Prostate gland (tissue), 2 donors: Measurements from ENCODE around the gene CBFA2T3.

Experiments used
- POLR2A ChIP-seq: fragments of 450-650 bp; IDR thresholded peaks from one replicate; pipeline ENCODE4 v1.6.1; 2016; ENCODE audit warnings: antibody characterized with exemption, mild to moderate bottlenecking
- POLR2AphosphoS5 ChIP-seq: sonication (generic); formaldehyde crosslinking; IDR thresholded peaks from one replicate; pipeline ENCODE4 v1.6.1; 2017; ENCODE audit warnings: antibody characterized with exemption
- TF ChIP-seq, protein P1 (sequence below), 4 experiments: fragments of 200-600 bp in 2 of 4; fragments of 450-650 bp in 2 of 4; sonication (generic) in 2 of 4; IDR thresholded peaks; 1 replicate in 3 of 4; 2 replicates in 1 of 4; pipeline ENCODE4 v1.5.1; 2016 to 2019; ENCODE audit warnings: antibody characterized with exemption in 4 of 4, mild to moderate bottlenecking in 2 of 4, moderate library complexity in 2 of 4

DNA sequence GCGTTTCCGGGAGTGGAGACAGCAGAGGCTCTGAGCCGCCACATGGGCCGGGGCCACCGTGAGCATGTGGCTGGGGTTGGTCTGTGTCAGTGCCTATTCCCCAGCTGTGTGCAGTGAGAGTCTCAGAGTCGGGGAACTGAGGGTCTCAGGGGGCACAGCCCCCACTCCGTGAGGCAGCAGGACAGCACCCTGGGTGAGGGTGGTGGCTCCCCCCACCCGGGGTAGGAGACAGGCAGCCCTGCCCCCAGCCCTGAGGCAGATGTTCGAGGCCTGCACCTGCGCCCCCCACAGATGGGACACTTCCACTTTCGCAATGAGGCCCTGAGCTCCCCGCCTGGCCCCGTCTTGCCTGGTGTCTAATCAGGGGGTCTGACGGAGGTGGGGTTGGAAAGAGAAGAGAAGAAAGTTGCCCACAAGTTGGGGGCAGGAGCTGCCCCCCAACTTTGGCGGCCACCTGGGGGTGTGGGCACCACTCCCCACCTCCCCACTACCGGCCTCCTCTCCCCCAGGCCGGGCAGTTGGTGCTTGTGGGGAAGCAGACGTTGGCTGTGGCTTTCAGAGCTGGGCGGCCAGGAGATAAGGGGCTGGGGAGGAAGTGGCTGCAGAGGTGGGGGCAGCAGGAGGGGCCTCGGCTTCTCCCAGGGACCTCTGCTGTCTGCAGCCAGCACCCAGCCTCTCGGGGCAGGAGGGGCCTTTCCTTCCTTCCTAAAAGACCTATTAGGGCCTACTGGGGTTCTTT, 1.8 kb upstream of the CBFA2T3 start:
- TF ChIP-seq POLR2A (no peak), POLR2AphosphoS5 (no peak)
- TF ChIP-seq, protein P1, sequence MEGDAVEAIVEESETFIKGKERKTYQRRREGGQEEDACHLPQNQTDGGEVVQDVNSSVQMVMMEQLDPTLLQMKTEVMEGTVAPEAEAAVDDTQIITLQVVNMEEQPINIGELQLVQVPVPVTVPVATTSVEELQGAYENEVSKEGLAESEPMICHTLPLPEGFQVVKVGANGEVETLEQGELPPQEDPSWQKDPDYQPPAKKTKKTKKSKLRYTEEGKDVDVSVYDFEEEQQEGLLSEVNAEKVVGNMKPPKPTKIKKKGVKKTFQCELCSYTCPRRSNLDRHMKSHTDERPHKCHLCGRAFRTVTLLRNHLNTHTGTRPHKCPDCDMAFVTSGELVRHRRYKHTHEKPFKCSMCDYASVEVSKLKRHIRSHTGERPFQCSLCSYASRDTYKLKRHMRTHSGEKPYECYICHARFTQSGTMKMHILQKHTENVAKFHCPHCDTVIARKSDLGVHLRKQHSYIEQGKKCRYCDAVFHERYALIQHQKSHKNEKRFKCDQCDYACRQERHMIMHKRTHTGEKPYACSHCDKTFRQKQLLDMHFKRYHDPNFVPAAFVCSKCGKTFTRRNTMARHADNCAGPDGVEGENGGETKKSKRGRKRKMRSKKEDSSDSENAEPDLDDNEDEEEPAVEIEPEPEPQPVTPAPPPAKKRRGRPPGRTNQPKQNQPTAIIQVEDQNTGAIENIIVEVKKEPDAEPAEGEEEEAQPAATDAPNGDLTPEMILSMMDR (IDR thresholded peaks at IDR 0.05) = no peak
